OCI-LY7 (cell line): ENCODE results near the gene KLLN. TPM values are rescaled to one million over a fixed set of nuclear protein-coding genes. Genes with fewer than 3 reads are reported as not detected.

Experiments
- BruUV-seq: library from RNA; stranded (reverse); fragments of 400-500 nt; replicated peaks from 2 replicates; lab custom pipeline; 2021; lab: Mats Ljungman, UMichigan
- CTCF ChIA-PET: fragments of 300-600 bp; sonication (Branson Sonifier 250); formaldehyde crosslinking; loops from one replicate; lab custom pipeline; 2022; ENCODE audit warnings: antibody characterized with exemption; ENCODE audit not compliant: unreplicated experiment; lab: Charles Lee
- POLR2A ChIA-PET: fragments of 300-600 bp; sonication (Branson Sonifier 250); formaldehyde crosslinking; loops from one replicate; lab custom pipeline; 2022; ENCODE audit warnings: antibody characterized with exemption; lab: Charles Lee
- DNase-seq: peaks from one replicate; pipeline ENCODE4 v3.0.0-alpha.2; 2015; ENCODE audit warnings: low spot score
- H2AFZ ChIP-seq: fragments of 200-600 bp; sonication (generic), shearing (Covaris generic); 2 replicates; pipeline ENCODE4 v1.6.1; 2014; ENCODE audit warnings: mild to moderate bottlenecking, antibody characterized with exemption, low read length, moderate library complexity
- H3K27ac ChIP-seq: fragments of 200-600 bp; sonication (generic); 2 replicates; pipeline ENCODE4 v1.5.1; 2014; ENCODE audit warnings: mixed run types, low read depth, mild to moderate bottlenecking, moderate library complexity, low read length, inconsistent platforms; ENCODE audit not compliant: poor library complexity, severe bottlenecking
- H3K36me3 ChIP-seq: fragments of 200-600 bp; sonication (generic); 2 replicates; pipeline ENCODE4 v1.6.1; 2014; ENCODE audit warnings: mild to moderate bottlenecking, antibody characterized with exemption, low read length, moderate library complexity, mixed read lengths; ENCODE audit not compliant: insufficient read depth
- H3K4me1 ChIP-seq: fragments of 200-600 bp; sonication (generic); 2 replicates; pipeline ENCODE4 v1.5.1; 2014; ENCODE audit warnings: mild to moderate bottlenecking, low read length; ENCODE audit not compliant: insufficient read depth, poor library complexity, severe bottlenecking
- H3K4me2 ChIP-seq: fragments of 200-600 bp; sonication (generic); 2 replicates; pipeline ENCODE4 v1.6.1; 2014; ENCODE audit warnings: mild to moderate bottlenecking, low read length
- H3K4me3 ChIP-seq: fragments of 200-600 bp; sonication (generic); 2 replicates; pipeline ENCODE4 v1.5.1; 2014; ENCODE audit warnings: mild to moderate bottlenecking, low read depth, low read length; ENCODE audit not compliant: poor library complexity, severe bottlenecking
- H3K79me2 ChIP-seq: fragments of 200-600 bp; sonication (generic); 2 replicates; pipeline ENCODE4 v1.6.1; 2016; ENCODE audit warnings: low read depth, mild to moderate bottlenecking, low read length, moderate library complexity, mixed read lengths; ENCODE audit not compliant: insufficient read depth
- H3K9me2 ChIP-seq: fragments of 200-600 bp; sonication (generic); 2 replicates; pipeline ENCODE4 v1.6.1; 2016; ENCODE audit warnings: mild to moderate bottlenecking, low read length, mixed read lengths; ENCODE audit not compliant: insufficient read depth
- H3K9me3 ChIP-seq: fragments of 200-600 bp; sonication (generic); 2 replicates; pipeline ENCODE4 v1.6.1; 2014; ENCODE audit warnings: mild to moderate bottlenecking, mixed run types, low read length, mixed read lengths
- H4K20me1 ChIP-seq: fragments of 200-600 bp; sonication (generic); 2 replicates; pipeline ENCODE4 v1.6.1; 2014; ENCODE audit warnings: mild to moderate bottlenecking, antibody characterized with exemption, low read length, moderate library complexity, mixed read lengths; ENCODE audit not compliant: insufficient read depth
- EZH2phosphoT487 ChIP-seq: fragments of 200-600 bp; sonication (generic); IDR thresholded peaks from 2 replicates; pipeline ENCODE4 v1.6.1; 2018; ENCODE audit warnings: low read depth, borderline replicate concordance, mild to moderate bottlenecking, mixed run types, antibody characterized with exemption, low read length, moderate library complexity, mixed read lengths
- intact Hi-C: fragments of 100-400 bp; cut with micrococcal nuclease; formaldehyde crosslinking; loops from one replicate; pipeline ENCODE4 v1.10.0; 2022; ENCODE audit not compliant: unreplicated experiment
- total RNA-seq, 2 experiments: library from RNA; depleted of rRNA in 1 of 2; stranded (reverse); fragments of >200 nt in 1 of 2; shearing (Covaris generic) in 1 of 2; gene quantifications; 2 replicates each; pipeline ENCODE4 v1.2.3, GENCODE V29; 2014 to 2022
- TF ChIP-seq, protein P1 (sequence below): fragments of 200-600 bp; sonication (generic); conservative IDR thresholded peaks from 2 replicates; pipeline ENCODE4 v1.5.1; 2014; ENCODE audit warnings: mild to moderate bottlenecking, antibody characterized with exemption, low read length, moderate library complexity, mixed read lengths

The KLLN gene
- total RNA-seq, 2 experiments from 2014 or later, result 3.8 to 5.5 TPM

DNA sequence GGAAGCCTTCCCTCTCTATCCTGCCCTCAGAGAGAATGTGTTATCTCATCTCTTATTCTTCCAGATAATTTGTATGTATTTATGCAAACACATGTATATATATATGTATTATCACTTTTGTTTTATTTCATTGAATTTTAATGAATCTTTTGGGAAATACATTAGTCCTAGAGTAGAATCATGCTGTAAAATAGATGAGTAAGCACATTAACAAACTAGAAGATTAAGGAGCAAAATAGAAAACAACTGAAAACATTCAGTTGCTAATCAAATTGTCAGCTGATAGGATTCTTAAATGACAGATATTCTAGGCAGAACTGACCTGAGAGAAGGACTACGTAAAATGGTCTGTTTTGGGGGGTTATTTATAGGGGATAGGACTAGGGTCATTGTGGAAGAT, 11.2 kb downstream of the KLLN start:
- no TSS peak for BruUV-seq
- no peaks in the 10 kb centered on the region for H4K20me1 ChIP-seq
- TF ChIP-seq, protein P1, sequence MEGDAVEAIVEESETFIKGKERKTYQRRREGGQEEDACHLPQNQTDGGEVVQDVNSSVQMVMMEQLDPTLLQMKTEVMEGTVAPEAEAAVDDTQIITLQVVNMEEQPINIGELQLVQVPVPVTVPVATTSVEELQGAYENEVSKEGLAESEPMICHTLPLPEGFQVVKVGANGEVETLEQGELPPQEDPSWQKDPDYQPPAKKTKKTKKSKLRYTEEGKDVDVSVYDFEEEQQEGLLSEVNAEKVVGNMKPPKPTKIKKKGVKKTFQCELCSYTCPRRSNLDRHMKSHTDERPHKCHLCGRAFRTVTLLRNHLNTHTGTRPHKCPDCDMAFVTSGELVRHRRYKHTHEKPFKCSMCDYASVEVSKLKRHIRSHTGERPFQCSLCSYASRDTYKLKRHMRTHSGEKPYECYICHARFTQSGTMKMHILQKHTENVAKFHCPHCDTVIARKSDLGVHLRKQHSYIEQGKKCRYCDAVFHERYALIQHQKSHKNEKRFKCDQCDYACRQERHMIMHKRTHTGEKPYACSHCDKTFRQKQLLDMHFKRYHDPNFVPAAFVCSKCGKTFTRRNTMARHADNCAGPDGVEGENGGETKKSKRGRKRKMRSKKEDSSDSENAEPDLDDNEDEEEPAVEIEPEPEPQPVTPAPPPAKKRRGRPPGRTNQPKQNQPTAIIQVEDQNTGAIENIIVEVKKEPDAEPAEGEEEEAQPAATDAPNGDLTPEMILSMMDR, result no peak
- no peak for TF ChIP-seq EZH2phosphoT487
- ChIA-PET CTCF (no interaction called here), POLR2A (interaction anchor here (0.5 to 1.5 kb wide), 5 partner anchors 18 to 535 kb away, joined by 3 to 7 read pairs (median 4); no protein-coding TSS in a partner anchor)
- H3K4me1 ChIP-seq, result peaks cover 4% of the 10 kb centered on the region
- DNase-seq, result no peak
- no peak overlapping the region for H3K27ac ChIP-seq
- no peak overlapping the region for H3K4me2 ChIP-seq
- H3K9me3 ChIP-seq, result no peaks in the 10 kb centered on the region
- H3K79me2 ChIP-seq, result no peaks in the 10 kb centered on the region
- H3K36me3 ChIP-seq, result no peaks in the 10 kb centered on the region
- intact Hi-C loops, result loop anchor here (10.0 kb wide), 1 partner anchor 963 kb away; no protein-coding TSS in a partner anchor
- no peaks in the 10 kb centered on the region for H3K9me2 ChIP-seq
- no peak overlapping the region for H2AFZ ChIP-seq
- no peak overlapping the region for H3K4me3 ChIP-seq

DNA sequence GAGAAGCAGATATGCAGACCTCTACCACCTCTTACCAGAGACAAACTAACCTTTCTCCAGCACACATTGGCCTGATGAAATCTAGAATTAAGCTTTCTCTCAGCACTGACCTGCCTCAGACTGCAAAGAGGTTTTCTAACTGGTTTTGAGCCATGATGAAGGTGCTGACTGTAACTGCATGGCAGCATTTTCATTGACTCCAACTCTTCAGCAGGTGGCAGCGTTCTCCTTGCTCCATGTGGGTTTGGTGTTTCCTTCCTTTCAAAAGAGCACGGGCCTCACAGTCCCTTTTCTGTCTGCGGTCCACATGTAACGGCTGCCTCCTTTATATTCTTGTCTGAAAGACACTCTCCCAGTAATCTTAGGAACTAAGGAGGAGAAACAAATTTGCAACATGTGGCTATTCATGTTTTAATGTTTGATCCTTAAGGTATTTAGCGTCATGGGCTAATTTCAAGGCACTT, 12.6 kb downstream of the KLLN start:
- no TSS peak for BruUV-seq
- peak; percentile 81 for DNase-seq
- no peaks in the 10 kb centered on the region for H3K36me3 ChIP-seq
- H3K4me1 ChIP-seq, result peaks cover 4% of the 10 kb centered on the region
- no peak overlapping the region for H3K4me3 ChIP-seq
- peak overlapping the region; percentile 11; the same call in 1 of the 2 replicates for H3K4me2 ChIP-seq
- no peaks in the 10 kb centered on the region for H3K9me2 ChIP-seq
- no peaks in the 10 kb centered on the region for H4K20me1 ChIP-seq
- no peak overlapping the region for H3K27ac ChIP-seq
- ChIA-PET CTCF (no interaction called here), POLR2A (interaction anchor here (1.0 to 2.0 kb wide), 6 partner anchors 10 to 36 kb away, joined by 3 to 10 read pairs (median 4); partner anchors contain the start of gene ATAD1)
- intact Hi-C loops, result loop anchor here (10.0 kb wide), 1 partner anchor 964 kb away; no protein-coding TSS in a partner anchor
- peak overlapping the region; percentile 73 for H2AFZ ChIP-seq
- H3K79me2 ChIP-seq, result no peaks in the 10 kb centered on the region
- TF ChIP-seq EZH2phosphoT487, result no peak
- TF ChIP-seq, protein P1, result peak; percentile 88
- no peaks in the 10 kb centered on the region for H3K9me3 ChIP-seq

DNA sequence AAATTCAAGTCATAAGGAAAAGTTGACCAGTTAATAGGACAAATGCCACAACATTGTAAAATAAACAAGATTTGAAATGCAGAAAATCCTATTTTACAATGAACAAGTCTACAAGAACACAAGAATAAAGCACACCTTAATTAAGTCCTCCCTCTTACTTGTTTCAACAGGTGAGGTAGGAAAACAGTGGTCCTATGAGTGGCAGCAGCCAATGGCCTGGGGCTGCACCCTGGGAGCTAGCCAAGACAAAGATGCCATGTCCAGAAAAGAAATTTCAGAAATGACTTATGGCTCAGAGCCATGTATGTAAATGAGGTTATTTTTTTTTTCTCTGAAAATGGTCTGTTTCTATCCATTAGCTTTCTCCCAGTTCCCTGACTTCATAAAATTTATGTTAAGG, 14.3 kb downstream of the KLLN start:
- Histone ChIP-seq H4K20me1 (no peaks in the 10 kb centered on the region), H3K36me3 (no peaks in the 10 kb centered on the region), H3K4me3 (no peak overlapping the region), H3K9me2 (no peaks in the 10 kb centered on the region), H2AFZ (no peak overlapping the region), H3K79me2 (no peaks in the 10 kb centered on the region), H3K27ac (no peak overlapping the region), H3K9me3 (no peaks in the 10 kb centered on the region), H3K4me1 (peaks cover 4% of the 10 kb centered on the region), H3K4me2 (no peak overlapping the region)
- POLR2A ChIA-PET, result interaction anchor here (0.6 to 2.8 kb wide), 4 partner anchors 8 to 716 kb away, joined by 3 to 10 read pairs (median 5); no protein-coding TSS in a partner anchor
- BruUV-seq, result no TSS peak
- no peak for DNase-seq
- CTCF ChIA-PET, result no interaction called here
- intact Hi-C loops, result no loop called here
- TF ChIP-seq, protein P1, result no peak
- TF ChIP-seq EZH2phosphoT487, result no peak
